Adipose tissue (tissue), 3 donors: Measurements from ENCODE around the gene ZC3H14. TPM values are rescaled to one million over a fixed set of nuclear protein-coding genes. Genes with fewer than 3 reads are reported as not detected.

Source experiments
- H3K27ac ChIP-seq: one replicate; pipeline ENCODE4 v1.5.1; 2013; ENCODE audit warnings: low read depth, low read length
- WGBS, 3 donors: extraction: QIAGEN DNeasy Blood & Tissue Kit; methylation state at CpG; one replicate each; pipeline ENCODE4 v1.1.7; 2013; 5-methylcytosine and 5-hydroxymethylcytosine counted together
- polyA plus RNA-seq, 3 donors: library from polyadenylated mRNA; stranded (reverse); fragments of 200-250 nt; gene quantifications; one replicate each; pipeline ENCODE4 v1.2.3, GENCODE V29; 2013
- donor health status: healthy with polysubstance abuse.
- donor health status: Bipolar disorder and iron deficiency.
- donor health status: healthy.

ZC3H14 gene
- polyA plus RNA-seq, 3 donors: 18.0 to 23.5 (median 22.7) TPM

DNA sequence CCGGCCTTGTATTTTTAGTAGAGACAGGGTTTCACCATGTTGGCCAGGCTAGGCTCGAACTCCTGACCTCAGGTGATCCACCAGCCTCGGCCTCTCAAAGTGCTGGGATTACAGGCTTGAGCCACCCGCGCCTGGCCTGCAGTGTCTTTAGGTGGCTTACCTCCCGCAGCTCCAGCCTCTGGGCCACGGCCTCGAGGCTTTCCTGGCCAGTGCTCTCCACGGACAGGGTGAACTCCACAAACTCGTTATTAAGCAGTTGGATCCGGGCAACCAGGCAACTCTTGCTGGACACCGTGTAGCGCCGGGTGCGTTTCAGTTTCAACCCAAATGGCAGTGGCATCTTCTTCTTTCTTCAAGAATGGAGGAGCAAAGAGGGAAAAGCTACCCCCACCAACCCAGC, 12.8 kb upstream of the ZC3H14 start:
- no peak overlapping the region for H3K27ac ChIP-seq
- WGBS, 3 donors: 92 to 97% (median 95%) methylated on average over 15 of the region's 15 CpGs

DNA sequence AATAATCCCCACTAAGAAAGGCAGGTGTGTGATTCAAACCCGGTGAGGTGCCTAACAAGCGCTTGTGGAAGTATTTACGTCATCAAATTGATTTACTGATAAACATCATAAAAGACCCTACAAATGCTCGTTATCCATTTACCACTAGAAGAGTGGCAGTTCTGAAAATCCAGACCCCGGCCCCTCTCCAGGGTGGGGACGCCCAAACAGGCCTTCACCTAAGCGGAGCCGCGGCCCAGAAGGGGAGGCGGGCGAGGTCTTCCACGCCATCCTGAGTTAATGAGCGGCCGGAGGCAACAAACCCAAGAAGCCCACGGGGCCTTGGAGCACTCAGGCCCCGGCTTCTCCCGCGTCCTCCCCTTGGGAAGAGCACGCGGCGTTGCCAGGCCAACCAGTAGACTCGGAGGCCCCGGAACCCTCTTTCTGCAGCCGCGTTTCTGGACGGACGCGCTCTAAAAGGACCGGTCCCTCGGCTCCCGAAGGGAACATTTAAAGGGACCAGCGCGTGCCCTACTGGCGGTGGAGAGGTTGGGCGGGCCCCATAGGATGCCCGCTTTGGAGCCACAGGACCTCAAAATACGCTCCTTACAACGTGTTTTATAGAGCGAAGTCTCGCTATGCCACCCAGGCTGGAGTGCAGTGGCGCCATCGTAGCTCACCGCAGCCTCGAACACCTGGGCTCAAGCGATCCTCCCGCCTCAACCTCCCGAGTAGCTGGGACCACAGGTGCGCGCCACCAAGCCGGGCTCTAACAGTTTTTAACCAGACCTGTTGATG, 11.6 kb upstream of the ZC3H14 start:
- no peak overlapping the region for H3K27ac ChIP-seq
- WGBS, 3 donors: 5 to 15% (median 8%) methylated on average over 50 of the region's 50 CpGs

DNA sequence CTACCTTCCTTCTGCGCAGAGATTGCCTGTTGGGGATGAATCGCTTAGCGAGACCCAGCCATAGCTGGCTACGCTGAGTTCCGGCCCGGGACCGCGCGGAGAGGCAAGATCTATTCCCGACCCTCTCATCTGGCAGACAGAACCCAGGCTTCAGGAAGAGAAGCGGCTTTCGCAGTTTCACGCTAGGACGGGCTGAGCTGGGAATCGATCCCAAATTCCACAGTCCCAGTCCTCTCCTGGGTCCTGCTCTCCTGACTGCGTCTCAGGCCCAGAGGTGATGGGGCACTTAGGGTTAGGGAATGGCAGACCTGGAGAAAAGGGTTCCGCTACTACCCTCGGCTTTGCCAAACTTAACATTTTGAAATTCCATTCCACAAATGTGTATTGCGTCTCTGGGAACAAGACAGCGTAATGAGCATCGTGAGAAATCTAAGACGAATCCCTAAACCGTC, 10.8 kb upstream of the ZC3H14 start:
- WGBS, 3 donors: 3 to 11% (median 4%) methylated on average over 23 of the region's 23 CpGs
- no peak overlapping the region for H3K27ac ChIP-seq

DNA sequence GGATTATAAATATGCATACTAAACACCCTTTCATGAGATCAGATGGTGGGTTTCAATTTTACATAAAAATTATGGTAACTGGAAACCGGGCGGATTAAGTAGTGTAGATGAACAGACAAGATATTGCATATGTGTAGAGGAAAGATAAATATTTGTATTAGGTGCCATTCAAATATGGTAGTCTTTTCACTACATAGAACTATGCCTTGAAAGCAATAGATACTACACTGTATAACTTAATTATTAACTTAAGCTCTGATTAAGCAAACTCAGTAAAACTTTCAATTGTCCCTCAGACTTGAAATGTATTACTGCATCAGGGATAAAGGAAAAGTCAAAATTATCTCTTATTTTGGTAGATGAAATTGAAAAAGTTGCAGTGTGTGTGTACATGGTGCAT, 10.0 kb upstream of the ZC3H14 start:
- H3K27ac ChIP-seq: no peak overlapping the region
- 30 to 86% (median 74%) methylated on average over 2 of the region's 2 CpGs for WGBS, 3 donors

DNA sequence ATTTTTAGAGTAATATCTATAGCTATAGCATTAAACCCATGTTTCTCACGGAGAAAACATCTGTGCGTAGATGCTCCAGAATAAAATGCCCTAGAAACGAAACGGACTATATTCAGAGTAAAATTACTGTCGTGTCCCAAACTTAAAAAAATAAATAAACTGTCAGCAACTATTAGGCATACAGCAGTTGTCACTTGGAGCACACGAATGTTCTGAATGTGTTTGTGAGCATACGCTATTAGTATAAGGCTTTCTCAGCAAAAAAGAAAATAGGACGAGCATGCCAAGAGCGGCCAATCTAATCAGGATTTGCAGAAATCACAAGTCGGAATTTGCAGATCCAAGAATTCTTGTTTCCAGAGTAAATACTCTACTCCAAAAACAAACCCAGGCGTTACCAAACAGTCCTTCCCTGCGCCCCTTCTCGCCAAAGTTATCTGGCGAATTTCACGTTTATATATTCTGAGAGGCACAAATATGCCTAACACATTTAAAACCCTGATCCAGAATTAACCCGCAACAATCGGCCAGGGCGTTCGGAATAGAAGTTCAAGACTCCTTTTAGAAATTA, 8.9 kb upstream of the ZC3H14 start:
- H3K27ac ChIP-seq: no peak overlapping the region
- 1 to 4% (median 3%) methylated on average over 19 of the region's 19 CpGs for WGBS, 3 donors

DNA sequence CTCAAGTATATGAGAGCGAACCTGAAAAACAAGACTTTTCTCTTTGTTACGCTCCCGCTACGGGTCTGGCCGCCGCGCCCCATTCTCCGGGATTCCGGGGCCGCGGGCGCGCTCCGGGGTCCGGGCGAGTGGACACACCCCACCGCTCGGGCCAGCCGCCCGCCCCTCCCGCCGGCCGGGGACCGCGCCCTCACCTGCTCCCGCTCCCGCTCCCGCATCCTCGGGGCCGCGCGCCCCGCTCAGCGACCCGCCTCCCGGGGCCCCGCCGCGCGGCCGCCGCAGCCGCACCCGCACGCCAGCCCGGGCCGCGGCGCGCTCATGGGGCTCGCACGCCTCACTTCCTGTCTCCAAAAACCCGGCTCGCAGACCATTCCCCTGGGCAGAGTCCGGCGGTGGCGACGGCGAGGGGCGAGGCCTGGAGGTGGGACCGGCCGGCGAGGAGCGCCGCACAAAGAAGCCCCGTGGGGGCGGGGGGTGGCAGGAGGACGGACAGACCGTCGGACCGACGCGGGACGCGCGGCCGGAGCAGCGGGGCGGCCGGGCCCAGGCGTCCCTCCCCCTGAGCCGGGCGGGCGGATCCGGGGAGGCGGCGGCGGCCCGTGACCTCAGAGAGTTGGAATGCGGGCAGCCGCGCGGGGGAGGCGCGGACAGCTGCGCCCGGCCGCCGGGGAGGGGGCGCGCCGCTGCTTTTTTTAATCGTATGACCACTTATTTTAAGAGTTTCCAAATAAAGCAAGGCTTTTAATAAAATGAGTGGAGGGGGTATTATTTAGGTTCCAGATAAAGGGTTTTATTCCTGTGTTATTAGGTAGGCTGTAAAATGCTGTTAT, 8.2 kb upstream of the ZC3H14 start, which contains the start of gene PTPN21:
PTPN21 (minus strand) TSS at position 551 of the 830 bp plus-strand sequence. CDS start 4,590 bp downstream, outside the sequence.
- WGBS, 3 donors: 1% methylated on average over 95 to 103 of the region's 103 CpGs
- no peak within 1 kb of the TSS for H3K27ac ChIP-seq

DNA sequence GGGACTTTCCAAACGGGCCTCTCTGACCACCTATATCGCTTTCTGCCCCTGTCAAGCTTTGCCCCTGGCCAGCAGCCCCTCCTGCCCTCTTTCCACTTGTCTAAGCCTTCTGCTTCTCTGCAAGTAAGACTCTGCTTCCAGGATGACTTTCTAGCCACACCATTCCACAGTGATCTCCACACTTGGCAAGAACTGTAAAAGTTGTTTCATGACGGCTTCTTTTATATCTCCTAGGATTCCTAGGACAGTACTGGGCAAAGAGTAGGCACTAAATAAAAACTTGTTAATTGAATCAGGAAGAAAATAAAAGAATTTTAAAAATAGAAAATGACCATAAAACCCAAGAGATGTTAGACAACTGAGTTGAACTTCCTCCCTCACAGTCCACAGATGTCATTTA, 6.3 kb upstream of the ZC3H14 start:
- H3K27ac ChIP-seq: no peak overlapping the region
- WGBS, 3 donors: 48 to 58% (median 48%) methylated on average over 3 of the region's 3 CpGs

DNA sequence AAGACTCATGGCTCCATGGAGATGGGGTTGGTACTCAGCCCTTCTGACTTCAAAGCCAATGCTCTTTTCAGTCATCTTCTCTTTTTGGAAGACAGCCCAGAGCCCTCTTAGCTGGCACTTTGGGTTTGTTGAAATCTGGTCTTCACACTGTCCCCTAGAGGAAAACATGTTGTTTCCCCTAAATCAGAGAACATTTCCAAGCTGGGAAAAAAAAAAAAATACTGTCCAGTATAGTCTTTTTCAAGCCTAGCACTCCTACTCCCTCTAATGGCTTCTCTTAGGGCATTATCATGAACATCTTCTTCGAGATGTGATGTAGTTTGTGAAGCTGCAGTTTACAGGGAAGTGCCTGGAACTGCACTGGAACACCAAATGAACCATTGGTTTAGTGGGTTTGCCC, 3.0 kb upstream of the ZC3H14 start:
- 7 to 12% (median 10%) methylated on average over 1 of the region's 1 CpG for WGBS, 3 donors

DNA sequence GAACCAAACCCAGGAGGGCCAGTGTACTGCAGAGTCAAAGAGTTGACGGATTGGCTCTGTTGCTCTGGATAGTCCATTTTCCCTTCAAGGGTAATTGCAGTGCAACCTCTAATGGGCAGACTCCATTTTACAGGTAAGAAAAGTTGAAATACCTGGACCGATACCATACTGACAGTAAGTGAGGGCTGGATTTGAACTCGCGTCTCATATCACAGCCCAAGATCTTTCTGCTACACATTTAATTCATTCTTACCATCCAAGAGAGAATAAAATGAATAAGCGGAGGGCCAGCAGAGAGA, 356 bp upstream of the ZC3H14 start:
- 20 to 36% (median 23%) methylated on average over 5 of the region's 5 CpGs for WGBS, 3 donors

More for the DNA sequence above, 3.0 kb upstream of the ZC3H14 start:
- no peak overlapping the region for H3K27ac ChIP-seq

DNA sequence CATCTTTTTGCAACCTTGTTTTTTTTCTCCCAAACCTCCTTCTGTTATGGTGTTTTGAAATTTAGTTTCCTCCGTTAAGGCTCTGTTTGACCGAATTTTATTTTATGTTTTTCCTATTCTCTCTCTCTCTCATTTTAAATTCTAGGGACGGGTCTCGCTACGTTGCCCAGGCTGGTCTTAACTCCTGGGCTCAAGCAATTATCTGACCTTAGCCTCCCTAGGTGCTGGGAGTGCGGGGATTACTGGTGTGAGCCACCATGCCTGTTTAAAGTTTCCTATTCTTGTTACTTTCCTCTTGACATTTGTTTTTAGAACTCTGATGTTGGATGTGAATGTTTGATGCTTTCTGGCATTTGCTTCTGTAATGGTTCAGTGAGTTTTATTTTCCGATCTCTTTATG, 1.0 kb downstream of the ZC3H14 start:
- no peak overlapping the region for H3K27ac ChIP-seq
- WGBS, 3 donors: 20 to 46% (median 39%) methylated on average over 7 of the region's 7 CpGs

More for the DNA sequence above, 356 bp upstream of the ZC3H14 start:
- no peak overlapping the region for H3K27ac ChIP-seq

DNA sequence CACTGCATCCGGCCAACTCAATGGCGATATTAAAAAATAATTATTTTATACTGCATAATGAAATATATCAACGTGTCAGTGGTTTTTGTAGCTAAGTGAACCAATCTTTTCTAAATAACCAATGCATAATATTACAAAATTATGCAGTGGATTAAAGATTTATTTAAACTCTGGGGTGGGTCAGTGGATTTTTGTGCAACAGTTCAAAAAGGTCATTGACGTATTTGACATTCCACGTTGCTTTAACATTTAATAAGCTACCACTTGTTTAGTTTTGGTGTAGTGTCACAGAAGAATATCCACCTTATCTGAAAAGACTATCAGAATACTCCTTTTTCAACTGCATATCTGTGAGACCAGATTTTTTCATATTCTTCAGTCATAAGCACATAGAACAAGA, 2.6 kb downstream of the ZC3H14 start:
- H3K27ac ChIP-seq: no peak overlapping the region
- 85 to 93% (median 92%) methylated on average over 5 of the region's 5 CpGs for WGBS, 3 donors

DNA sequence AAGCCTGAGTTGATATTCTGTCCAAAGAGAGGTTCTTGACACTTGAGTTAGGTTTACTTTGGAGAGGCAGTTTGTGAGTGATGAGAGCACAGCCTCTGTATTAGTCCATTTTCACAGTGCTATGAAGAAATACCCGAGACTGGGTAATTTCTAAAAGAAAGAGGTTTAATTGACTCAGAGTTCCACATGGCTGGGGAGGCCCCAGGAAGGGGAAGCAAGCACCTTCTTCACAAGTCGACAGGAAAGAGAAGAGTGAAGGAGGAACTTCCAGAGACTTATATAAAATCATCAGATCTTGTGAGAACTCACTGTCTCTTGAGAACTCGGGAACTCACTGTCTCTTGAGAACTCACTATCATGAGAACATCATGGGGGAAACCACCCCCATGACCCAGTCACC, 5.4 kb downstream of the ZC3H14 start:
- H3K27ac ChIP-seq: no peak overlapping the region
- WGBS, 3 donors: 66 to 78% (median 69%) methylated on average over 3 of the region's 3 CpGs

DNA sequence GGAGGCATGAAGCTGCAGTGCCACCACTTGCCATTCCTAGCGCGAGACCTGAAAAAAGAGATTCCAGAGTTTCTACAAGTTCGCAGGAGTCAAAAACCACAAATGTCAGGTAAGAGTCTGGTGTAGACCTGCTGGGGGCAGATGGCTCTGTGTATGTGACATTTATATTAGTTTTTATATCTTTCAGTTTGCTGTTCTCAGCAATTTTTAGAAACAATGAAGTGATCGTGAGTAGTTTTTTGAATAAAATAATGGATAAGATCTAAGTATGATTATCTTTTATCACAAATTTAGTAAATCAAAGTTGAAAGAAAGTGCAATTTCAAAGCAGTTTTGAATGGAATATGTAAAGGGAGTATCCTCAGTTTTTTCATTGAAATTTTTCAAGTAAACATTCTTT, 9.3 kb downstream of the ZC3H14 start:
- no peak overlapping the region for H3K27ac ChIP-seq
- 93 to 96% (median 96%) methylated on average over 4 of the region's 4 CpGs for WGBS, 3 donors

DNA sequence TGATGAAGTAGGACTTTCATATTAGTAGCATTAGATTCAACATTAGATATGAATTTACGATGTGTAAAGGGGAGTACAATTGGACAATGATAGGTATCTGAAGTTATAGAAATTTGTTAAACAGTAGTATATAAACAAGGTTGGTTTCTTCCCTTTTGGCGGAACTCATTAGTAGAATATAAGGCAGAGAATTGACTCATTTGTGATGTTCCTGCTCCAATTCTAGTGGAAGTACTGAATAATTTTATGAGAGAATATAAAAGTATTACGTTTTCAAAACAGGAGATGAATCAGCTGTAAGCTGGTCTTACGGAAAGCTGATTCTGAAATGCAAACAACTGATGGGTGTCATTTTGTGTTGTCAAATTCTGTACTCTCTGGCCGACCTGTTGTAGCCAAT, 13.4 kb downstream of the ZC3H14 start:
- WGBS, 3 donors: 90 to 98% (median 94%) methylated on average over 5 of the region's 5 CpGs

DNA sequence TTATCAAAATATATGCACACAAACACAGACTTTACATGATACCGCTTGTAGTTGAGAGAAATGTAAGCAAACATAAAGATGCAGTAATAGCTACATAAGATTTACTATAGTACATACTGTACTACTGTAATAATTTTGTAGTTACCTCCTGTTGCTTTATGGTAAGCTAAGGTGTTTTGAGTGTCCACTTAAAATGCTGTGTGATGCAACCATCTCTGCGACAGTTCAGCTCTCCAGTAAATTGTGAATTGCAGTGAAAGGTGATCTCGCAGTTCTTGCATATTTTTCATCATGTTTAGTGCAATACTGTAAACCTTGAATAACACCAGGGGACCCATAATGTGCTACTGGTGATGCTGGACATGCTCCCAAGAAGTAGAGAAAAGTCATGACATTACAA, 21.6 kb downstream of the ZC3H14 start:
- no peak overlapping the region for H3K27ac ChIP-seq
- WGBS, 3 donors: 93 to 96% (median 95%) methylated on average over 3 of the region's 3 CpGs

More for the DNA sequence above, 13.4 kb downstream of the ZC3H14 start:
- no peak overlapping the region for H3K27ac ChIP-seq

DNA sequence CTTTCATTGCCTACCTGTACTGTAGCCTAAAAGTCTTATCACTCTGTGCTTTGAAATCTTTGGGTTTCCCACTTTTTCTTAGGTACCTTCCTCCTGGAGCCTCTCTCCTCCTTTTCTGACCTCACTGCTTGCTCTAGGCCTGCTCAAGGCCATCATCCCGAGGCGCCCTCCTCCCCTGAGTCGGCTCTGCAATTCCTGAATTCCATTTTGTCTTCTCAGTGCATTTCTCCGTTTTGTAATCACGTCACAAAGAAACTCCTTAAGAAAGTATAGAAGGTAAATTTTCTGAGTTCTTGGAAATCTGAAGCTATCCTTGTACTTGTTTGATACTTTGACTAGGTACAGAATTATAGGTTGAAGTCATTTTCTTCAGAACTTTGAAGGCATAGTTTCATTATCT, 25.2 kb downstream of the ZC3H14 start:
- no peak overlapping the region for H3K27ac ChIP-seq
- 66 to 96% (median 95%) methylated on average over 5 of the region's 5 CpGs for WGBS, 3 donors

DNA sequence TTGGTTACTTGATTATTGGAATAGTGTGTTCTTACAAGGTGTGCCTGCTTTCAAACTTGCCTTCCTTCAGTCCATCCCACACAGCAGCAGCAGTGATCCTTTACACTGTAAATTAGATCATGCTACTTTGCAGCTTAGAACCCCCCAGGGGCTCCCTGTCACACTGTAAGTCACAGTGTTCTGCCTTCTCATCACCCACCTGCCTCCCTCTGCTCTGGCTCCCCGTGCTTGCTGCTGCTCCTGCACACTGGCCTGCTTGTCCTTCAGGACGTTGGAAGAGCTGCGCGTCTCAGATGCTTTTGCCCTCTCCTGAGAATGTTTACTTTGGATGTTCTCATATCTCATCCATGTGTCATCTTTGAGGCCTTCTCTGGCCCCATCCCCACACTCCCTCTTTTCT, 27.3 kb downstream of the ZC3H14 start:
- 63 to 76% (median 66%) methylated on average over 4 of the region's 4 CpGs for WGBS, 3 donors
- no peak overlapping the region for H3K27ac ChIP-seq

DNA sequence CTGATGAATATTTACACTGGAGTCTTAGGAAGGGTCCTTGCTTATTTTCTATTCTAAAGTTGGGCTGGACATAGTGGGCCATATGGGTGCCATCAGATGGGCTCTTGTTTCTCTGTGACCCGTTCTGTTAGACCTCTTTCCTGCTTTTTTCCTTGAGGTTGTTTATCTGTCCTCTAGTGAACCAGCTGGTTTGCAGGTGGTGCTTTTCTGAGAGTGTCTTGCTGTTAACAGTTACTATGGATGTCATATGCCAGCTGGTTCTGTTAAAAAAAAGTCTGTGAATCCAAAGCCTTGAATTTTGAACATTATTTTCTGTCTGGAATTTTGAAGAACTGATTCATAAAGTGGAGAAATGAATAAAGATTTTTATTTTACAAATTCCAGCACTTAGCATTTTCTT, 29.2 kb downstream of the ZC3H14 start:
- whole genome bisulfite sequencing, 3 donors: 0 to 67% (median 15%) methylated on average over 1 of the region's 1 CpG
- no peak overlapping the region for H3K27ac ChIP-seq

DNA sequence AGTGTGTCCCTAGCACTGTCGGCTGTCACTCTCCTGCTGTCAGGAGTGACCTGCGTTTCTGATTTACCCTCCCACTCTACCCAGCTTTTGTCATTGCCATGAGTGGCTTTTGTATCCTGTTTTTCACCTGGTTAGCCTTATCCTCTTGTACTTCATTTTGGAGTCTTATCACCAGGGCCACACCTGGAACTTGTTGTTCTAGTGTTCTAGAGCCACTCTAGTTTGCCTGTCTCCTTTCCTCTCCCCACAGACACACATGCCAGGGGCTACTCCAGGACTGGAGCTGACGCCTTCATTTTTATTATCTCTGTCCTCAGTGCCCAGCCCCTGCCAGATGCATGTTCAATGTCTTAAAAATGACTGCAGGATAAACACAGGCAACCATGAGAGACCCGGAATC, 34.2 kb downstream of the ZC3H14 start:
- WGBS, 3 donors: 88 to 92% (median 89%) methylated on average over 4 of the region's 4 CpGs

More for the DNA sequence above, 34.2 kb downstream of the ZC3H14 start:
- H3K27ac ChIP-seq: no peak overlapping the region
